GM23338 (cell line): Measurements from ENCODE around the gene TOR1AIP2.

ENCODE experiments used
- CTCF ChIP-seq, 2 experiments: fragments of 200-600 bp in 1 of 2; sonication (generic) in 1 of 2; conservative IDR thresholded peaks; 2 replicates each; pipeline versions ENCODE4 v1.5.1 to v1.6.1; 2016 to 2017; ENCODE audit warnings: antibody characterized with exemption in 2 of 2, low read depth in 2 of 2, mild to moderate bottlenecking in 2 of 2, moderate library complexity in 1 of 2
- EZH2 ChIP-seq: fragments of 200-600 bp; sonication (generic); IDR thresholded peaks from one replicate; pipeline ENCODE4 v1.8.0; 2017; ENCODE audit warnings: antibody characterized with exemption, mild to moderate bottlenecking, low read depth; ENCODE audit not compliant: unreplicated experiment
- POLR2AphosphoS5 ChIP-seq: IDR thresholded peaks from 2 replicates; pipeline ENCODE4 v1.6.1; 2016; ENCODE audit warnings: antibody characterized with exemption, low read depth
- ZNF331 ChIP-seq: fragments of 250-450 bp; sonication (Bioruptor Pico); IDR thresholded peaks from 2 replicates; pipeline ENCODE4 v1.5.0; 2020; ENCODE audit warnings: low read depth, mild to moderate bottlenecking, moderate library complexity
- TF ChIP-seq, protein P1 (sequence below): IDR thresholded peaks from one replicate; pipeline ENCODE4 v1.6.1; 2018; ENCODE audit warnings: antibody characterized with exemption; ENCODE audit not compliant: unreplicated experiment
- TF ChIP-seq, protein P2 (sequence below): IDR thresholded peaks from 2 replicates; pipeline ENCODE4 v1.6.1; 2016; ENCODE audit warnings: antibody characterized with exemption

DNA sequence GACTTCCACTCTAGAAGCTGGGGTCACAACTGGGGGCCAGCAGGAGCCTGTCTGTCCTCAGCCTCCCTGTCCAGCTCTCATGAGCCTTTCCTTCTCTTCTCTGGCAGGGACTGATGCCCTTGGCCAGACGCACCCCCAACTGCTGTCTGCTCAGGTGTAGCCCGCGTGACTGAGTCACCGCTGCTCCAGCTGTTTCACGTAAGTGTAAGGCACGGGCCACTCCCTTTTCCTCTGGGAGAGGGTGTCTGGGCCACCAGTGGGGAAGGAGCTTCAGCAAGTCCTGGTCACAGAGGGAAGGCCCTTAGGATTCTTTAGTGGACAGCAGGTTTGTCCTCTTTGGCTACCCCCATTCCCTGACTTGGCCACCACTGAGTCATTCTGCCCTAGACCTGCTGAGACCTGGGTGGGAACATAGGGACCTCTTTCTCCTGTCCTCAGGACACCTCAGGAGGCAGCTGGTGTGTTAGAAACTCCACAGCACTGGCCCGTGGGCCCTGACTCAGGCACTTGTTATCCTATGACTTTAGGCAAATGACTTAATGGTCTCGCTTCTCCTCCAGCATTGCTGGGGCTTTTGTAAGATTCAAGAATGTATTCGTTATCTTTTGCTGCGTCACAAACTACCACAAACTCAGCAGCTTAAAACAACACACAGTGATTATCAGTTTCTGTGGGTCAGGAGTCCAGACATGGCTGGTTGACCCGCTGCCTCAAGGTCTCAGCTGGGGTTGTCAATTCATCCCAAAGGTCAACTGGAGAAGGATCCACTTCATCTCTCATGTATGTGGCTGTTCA lies 69.7 kb downstream of the TOR1AIP2 start:
- TF ChIP-seq CTCF (conservative IDR thresholded peaks at IDR 0.05; ENCODE audit: low read depth in 2 of 2) (no peak), EZH2 (no peak), POLR2AphosphoS5 (no peak), ZNF331 (CRISPR knock-in tag) (no peak)
- TF ChIP-seq, protein P1, sequence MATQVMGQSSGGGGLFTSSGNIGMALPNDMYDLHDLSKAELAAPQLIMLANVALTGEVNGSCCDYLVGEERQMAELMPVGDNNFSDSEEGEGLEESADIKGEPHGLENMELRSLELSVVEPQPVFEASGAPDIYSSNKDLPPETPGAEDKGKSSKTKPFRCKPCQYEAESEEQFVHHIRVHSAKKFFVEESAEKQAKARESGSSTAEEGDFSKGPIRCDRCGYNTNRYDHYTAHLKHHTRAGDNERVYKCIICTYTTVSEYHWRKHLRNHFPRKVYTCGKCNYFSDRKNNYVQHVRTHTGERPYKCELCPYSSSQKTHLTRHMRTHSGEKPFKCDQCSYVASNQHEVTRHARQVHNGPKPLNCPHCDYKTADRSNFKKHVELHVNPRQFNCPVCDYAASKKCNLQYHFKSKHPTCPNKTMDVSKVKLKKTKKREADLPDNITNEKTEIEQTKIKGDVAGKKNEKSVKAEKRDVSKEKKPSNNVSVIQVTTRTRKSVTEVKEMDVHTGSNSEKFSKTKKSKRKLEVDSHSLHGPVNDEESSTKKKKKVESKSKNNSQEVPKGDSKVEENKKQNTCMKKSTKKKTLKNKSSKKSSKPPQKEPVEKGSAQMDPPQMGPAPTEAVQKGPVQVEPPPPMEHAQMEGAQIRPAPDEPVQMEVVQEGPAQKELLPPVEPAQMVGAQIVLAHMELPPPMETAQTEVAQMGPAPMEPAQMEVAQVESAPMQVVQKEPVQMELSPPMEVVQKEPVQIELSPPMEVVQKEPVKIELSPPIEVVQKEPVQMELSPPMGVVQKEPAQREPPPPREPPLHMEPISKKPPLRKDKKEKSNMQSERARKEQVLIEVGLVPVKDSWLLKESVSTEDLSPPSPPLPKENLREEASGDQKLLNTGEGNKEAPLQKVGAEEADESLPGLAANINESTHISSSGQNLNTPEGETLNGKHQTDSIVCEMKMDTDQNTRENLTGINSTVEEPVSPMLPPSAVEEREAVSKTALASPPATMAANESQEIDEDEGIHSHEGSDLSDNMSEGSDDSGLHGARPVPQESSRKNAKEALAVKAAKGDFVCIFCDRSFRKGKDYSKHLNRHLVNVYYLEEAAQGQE: no peak
- TF ChIP-seq, protein P2, sequence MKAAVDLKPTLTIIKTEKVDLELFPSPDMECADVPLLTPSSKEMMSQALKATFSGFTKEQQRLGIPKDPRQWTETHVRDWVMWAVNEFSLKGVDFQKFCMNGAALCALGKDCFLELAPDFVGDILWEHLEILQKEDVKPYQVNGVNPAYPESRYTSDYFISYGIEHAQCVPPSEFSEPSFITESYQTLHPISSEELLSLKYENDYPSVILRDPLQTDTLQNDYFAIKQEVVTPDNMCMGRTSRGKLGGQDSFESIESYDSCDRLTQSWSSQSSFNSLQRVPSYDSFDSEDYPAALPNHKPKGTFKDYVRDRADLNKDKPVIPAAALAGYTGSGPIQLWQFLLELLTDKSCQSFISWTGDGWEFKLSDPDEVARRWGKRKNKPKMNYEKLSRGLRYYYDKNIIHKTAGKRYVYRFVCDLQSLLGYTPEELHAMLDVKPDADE: no peak
